HepG2 (cell line): ENCODE results near the gene RABL6. TPM values are rescaled to one million over a fixed set of nuclear protein-coding genes. Genes with fewer than 3 reads are reported as not detected.
"Not testable (repeated sequence)": the region's sequence is repeated elsewhere in the genome, so short reads cannot be mapped to it uniquely, and the experiment has no call there.

Source experiments
- BRCA1 ChIP-seq: sonication (generic); formaldehyde crosslinking; IDR thresholded peaks from 2 replicates; pipeline ENCODE4 v1.4.0; 2020; ENCODE audit warnings: missing genetic modification reagents
- CREM ChIP-seq, 2 experiments: sonication (generic) in 1 of 2; formaldehyde crosslinking in 1 of 2; IDR thresholded peaks; 2 replicates each; pipeline versions ENCODE4 v1.4.0 to v1.6.1; 2016 to 2020; ENCODE audit warnings: antibody characterized with exemption in 1 of 2, mild to moderate bottlenecking in 1 of 2, missing genetic modification reagents in 1 of 2
- EP300 ChIP-seq, 3 experiments: sonication (generic) in 1 of 3; formaldehyde crosslinking in 1 of 3; IDR thresholded peaks; 2 replicates each; pipeline versions ENCODE4 v1.5.1 to v1.6.1; 2011 to 2020; ENCODE audit warnings: low read depth in 2 of 3, low read length in 2 of 3, borderline replicate concordance in 1 of 3, improper control_type of control experiment in 1 of 3, mild to moderate bottlenecking in 1 of 3, missing genetic modification reagents in 1 of 3, moderate library complexity in 1 of 3
- FOXJ3 ChIP-seq: sonication (generic); formaldehyde crosslinking; IDR thresholded peaks from 2 replicates; pipeline ENCODE4 v1.4.0; 2020; ENCODE audit warnings: missing genetic modification reagents, mild to moderate bottlenecking, borderline replicate concordance
- GATAD1 ChIP-seq: IDR thresholded peaks from 2 replicates; pipeline ENCODE4 v1.6.1; 2016; ENCODE audit warnings: missing genetic modification reagents, missing compliant biosample characterization
- IKZF4 ChIP-seq: sonication (generic); formaldehyde crosslinking; IDR thresholded peaks from 2 replicates; pipeline ENCODE4 v1.5.1; 2020; ENCODE audit warnings: borderline replicate concordance, mild to moderate bottlenecking, low read depth, missing genetic modification reagents; ENCODE audit errors: not compliant biosample characterization
- KLF11 ChIP-seq: IDR thresholded peaks from 2 replicates; pipeline ENCODE4 v1.6.1; 2016; ENCODE audit warnings: missing compliant biosample characterization
- KLF12 ChIP-seq: sonication (generic); formaldehyde crosslinking; IDR thresholded peaks from 2 replicates; pipeline ENCODE4 v1.4.0; 2020; ENCODE audit warnings: missing genetic modification reagents, borderline replicate concordance
- SIN3A ChIP-seq: IDR thresholded peaks from 2 replicates; pipeline ENCODE4 v1.6.1; 2011; ENCODE audit warnings: low read depth, mild to moderate bottlenecking, control low read depth, low read length, borderline replicate concordance
- SP5 ChIP-seq: IDR thresholded peaks from 2 replicates; pipeline ENCODE4 v1.6.1; 2016; ENCODE audit warnings: low read depth, borderline replicate concordance
- STAG1 ChIP-seq: sonication (generic); formaldehyde crosslinking; IDR thresholded peaks from 2 replicates; pipeline ENCODE4 v1.4.0; 2020; ENCODE audit warnings: missing genetic modification reagents
- ZBTB38 ChIP-seq: sonication (generic); formaldehyde crosslinking; IDR thresholded peaks from 2 replicates; pipeline ENCODE4 v1.5.1; 2020; ENCODE audit warnings: mild to moderate bottlenecking, missing genetic modification reagents
- ZNF264 ChIP-seq: sonication (generic); formaldehyde crosslinking; IDR thresholded peaks from 2 replicates; pipeline ENCODE4 v1.4.0; 2020; ENCODE audit warnings: missing genetic modification reagents
- polyA plus RNA-seq, 8 experiments: library from polyadenylated mRNA; depleted of rRNA in 3 of 8; stranded (reverse) in 7 of 8; unstranded in 1 of 8; fragments of >200 nt; fragmentation: Illumina TruSeq in 4 of 8; extraction: Trizol in 4 of 8; gene quantifications; 2 replicates each; pipeline versions ENCODE4 v1.2.1 to v1.2.3, GENCODE V29; 2011 to 2016; ENCODE audit warnings: low read depth in 4 of 8, missing spikeins in 1 of 8, mixed read lengths in 1 of 8; ENCODE audit not compliant: insufficient read depth in 1 of 8
- total RNA-seq, 5 experiments: library from RNA; depleted of rRNA; stranded (reverse); fragments of >200 nt; fragmentation: Illumina TruSeq; extraction: Trizol; gene quantifications; 2 replicates each; pipeline ENCODE4 v1.2.3, GENCODE V29; 2016; ENCODE audit warnings: low read depth in 1 of 5
- TF ChIP-seq, protein P1 (sequence below): sonication (generic); formaldehyde crosslinking; IDR thresholded peaks from 2 replicates; pipeline ENCODE4 v1.5.1; 2020; ENCODE audit warnings: mild to moderate bottlenecking, missing genetic modification reagents, borderline replicate concordance
- TF ChIP-seq, protein P2 (sequence below): sonication (generic); formaldehyde crosslinking; IDR thresholded peaks from 2 replicates; pipeline ENCODE4 v1.4.0; 2020; ENCODE audit warnings: missing genetic modification reagents
- TF ChIP-seq, protein P3 (sequence below): sonication (generic); formaldehyde crosslinking; IDR thresholded peaks from 2 replicates; pipeline ENCODE4 v1.8.0; 2022; ENCODE audit warnings: missing genetic modification reagents, mild to moderate bottlenecking, inconsistent platforms, borderline replicate concordance

RABL6 gene
- total and polyA plus RNA-seq, 2 of the 13 experiments (the other 11 are each of a cell fraction or from before 2014, with no cell fraction given), result 81.5 to 125 TPM

GRCh38 chr9:136788644-136789522 is 18.9 kb upstream of the RABL6 start (continued):
- peak; percentile 71; the same call in 1 of the 2 replicates for TF ChIP-seq CREM (IDR thresholded peaks at IDR 0.05)
- TF ChIP-seq CREM (CRISPR knock-in tag; IDR thresholded peaks at IDR 0.05), result not testable (repeated sequence)
- 0 out of 2 replicates have a peak, but pooled peaks have one; percentile 27 for TF ChIP-seq SIN3A
- TF ChIP-seq ZBTB38 (CRISPR knock-in tag), result peak; percentile 58
- TF ChIP-seq FOXJ3, result peak; percentile 80; the same call in 1 of the 2 replicates
- peak; percentile 14; the same call in 1 of the 2 replicates for TF ChIP-seq STAG1 (CRISPR knock-in tag)
- TF ChIP-seq ZNF264 (CRISPR knock-in tag), result peak; percentile 79
- TF ChIP-seq, protein P1, sequence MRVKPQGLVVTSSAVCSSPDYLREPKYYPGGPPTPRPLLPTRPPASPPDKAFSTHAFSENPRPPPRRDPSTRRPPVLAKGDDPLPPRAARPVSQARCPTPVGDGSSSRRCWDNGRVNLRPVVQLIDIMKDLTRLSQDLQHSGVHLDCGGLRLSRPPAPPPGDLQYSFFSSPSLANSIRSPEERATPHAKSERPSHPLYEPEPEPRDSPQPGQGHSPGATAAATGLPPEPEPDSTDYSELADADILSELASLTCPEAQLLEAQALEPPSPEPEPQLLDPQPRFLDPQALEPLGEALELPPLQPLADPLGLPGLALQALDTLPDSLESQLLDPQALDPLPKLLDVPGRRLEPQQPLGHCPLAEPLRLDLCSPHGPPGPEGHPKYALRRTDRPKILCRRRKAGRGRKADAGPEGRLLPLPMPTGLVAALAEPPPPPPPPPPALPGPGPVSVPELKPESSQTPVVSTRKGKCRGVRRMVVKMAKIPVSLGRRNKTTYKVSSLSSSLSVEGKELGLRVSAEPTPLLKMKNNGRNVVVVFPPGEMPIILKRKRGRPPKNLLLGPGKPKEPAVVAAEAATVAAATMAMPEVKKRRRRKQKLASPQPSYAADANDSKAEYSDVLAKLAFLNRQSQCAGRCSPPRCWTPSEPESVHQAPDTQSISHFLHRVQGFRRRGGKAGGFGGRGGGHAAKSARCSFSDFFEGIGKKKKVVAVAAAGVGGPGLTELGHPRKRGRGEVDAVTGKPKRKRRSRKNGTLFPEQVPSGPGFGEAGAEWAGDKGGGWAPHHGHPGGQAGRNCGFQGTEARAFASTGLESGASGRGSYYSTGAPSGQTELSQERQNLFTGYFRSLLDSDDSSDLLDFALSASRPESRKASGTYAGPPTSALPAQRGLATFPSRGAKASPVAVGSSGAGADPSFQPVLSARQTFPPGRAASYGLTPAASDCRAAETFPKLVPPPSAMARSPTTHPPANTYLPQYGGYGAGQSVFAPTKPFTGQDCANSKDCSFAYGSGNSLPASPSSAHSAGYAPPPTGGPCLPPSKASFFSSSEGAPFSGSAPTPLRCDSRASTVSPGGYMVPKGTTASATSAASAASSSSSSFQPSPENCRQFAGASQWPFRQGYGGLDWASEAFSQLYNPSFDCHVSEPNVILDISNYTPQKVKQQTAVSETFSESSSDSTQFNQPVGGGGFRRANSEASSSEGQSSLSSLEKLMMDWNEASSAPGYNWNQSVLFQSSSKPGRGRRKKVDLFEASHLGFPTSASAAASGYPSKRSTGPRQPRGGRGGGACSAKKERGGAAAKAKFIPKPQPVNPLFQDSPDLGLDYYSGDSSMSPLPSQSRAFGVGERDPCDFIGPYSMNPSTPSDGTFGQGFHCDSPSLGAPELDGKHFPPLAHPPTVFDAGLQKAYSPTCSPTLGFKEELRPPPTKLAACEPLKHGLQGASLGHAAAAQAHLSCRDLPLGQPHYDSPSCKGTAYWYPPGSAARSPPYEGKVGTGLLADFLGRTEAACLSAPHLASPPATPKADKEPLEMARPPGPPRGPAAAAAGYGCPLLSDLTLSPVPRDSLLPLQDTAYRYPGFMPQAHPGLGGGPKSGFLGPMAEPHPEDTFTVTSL (CRISPR knock-in tag), result peak; percentile 83; the same call in 1 of the 2 replicates
- TF ChIP-seq, protein P2, sequence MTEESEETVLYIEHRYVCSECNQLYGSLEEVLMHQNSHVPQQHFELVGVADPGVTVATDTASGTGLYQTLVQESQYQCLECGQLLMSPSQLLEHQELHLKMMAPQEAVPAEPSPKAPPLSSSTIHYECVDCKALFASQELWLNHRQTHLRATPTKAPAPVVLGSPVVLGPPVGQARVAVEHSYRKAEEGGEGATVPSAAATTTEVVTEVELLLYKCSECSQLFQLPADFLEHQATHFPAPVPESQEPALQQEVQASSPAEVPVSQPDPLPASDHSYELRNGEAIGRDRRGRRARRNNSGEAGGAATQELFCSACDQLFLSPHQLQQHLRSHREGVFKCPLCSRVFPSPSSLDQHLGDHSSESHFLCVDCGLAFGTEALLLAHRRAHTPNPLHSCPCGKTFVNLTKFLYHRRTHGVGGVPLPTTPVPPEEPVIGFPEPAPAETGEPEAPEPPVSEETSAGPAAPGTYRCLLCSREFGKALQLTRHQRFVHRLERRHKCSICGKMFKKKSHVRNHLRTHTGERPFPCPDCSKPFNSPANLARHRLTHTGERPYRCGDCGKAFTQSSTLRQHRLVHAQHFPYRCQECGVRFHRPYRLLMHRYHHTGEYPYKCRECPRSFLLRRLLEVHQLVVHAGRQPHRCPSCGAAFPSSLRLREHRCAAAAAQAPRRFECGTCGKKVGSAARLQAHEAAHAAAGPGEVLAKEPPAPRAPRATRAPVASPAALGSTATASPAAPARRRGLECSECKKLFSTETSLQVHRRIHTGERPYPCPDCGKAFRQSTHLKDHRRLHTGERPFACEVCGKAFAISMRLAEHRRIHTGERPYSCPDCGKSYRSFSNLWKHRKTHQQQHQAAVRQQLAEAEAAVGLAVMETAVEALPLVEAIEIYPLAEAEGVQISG, result peak; percentile 45; the same call in 1 of the 2 replicates
- TF ChIP-seq KLF11 (CRISPR knock-in tag), result peak; percentile 26; the same call in 1 of the 2 replicates
- TF ChIP-seq SP5 (CRISPR knock-in tag), result 0 out of 2 replicates have a peak, but pooled peaks have one; percentile 63
- peak; percentile 41; the same call in 1 of the 2 replicates for TF ChIP-seq KLF12
- TF ChIP-seq BRCA1 (CRISPR knock-in tag), result peak; percentile 28; the same call in 1 of the 2 replicates
- TF ChIP-seq EP300 (IDR thresholded peaks at IDR 0.05; ENCODE audit: low read depth in 2 of 2, low read length in 2 of 2), result peak in 1 of 2 experiments; percentile 72; a peak in 1 of 4 replicates
- TF ChIP-seq EP300 (CRISPR knock-in tag; IDR thresholded peaks at IDR 0.05; ENCODE audit: borderline replicate concordance), result peak; percentile 48; the same call in 1 of the 2 replicates
- TF ChIP-seq, protein P3, sequence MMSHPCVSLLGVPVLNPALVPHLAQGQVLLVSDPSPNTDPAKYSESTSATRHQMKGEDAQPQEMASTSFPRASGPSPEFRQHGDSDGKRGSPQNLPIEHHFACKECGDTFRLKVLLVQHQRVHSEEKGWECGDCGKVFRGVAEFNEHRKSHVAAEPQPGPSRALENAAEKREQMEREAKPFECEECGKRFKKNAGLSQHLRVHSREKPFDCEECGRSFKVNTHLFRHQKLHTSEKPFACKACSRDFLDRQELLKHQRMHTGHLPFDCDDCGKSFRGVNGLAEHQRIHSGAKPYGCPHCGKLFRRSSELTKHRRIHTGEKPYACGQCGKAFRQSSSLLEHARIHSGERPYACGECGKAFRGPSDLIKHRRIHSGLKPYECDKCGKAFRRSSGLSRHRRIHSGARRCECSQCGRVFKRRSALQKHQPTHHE (CRISPR knock-in tag), result peak; percentile 65; the same call in 1 of the 2 replicates
- peak; percentile 72 for TF ChIP-seq IKZF4 (CRISPR knock-in tag)
- peak; percentile 6; the same call in 1 of the 2 replicates for TF ChIP-seq GATAD1 (CRISPR knock-in tag)
